H9 (cell line): ENCODE results near the gene DENND1A. TPM values are rescaled to one million over a fixed set of nuclear protein-coding genes. Genes with fewer than 3 reads are reported as not detected.

Experiments used
- DNase-seq: peaks from one replicate; pipeline ENCODE4 v3.0.0-alpha.2; 2017
- H2AFZ ChIP-seq: one replicate; pipeline ENCODE4 v1.6.1; 2013; ENCODE audit warnings: mild to moderate bottlenecking, low read length, control low read depth, moderate library complexity
- H2AK5ac ChIP-seq: 2 replicates; pipeline ENCODE4 v1.6.1; 2013; ENCODE audit warnings: low read length, control low read depth, mixed read lengths; ENCODE audit not compliant: insufficient read length
- H2BK120ac ChIP-seq: one replicate; pipeline ENCODE4 v1.6.1; 2013; ENCODE audit warnings: low read depth, mild to moderate bottlenecking, low read length, control low read depth, inconsistent platforms; ENCODE audit not compliant: poor library complexity, severe bottlenecking
- H2BK12ac ChIP-seq: 2 replicates; pipeline ENCODE4 v1.6.1; 2013; ENCODE audit warnings: low read length, control low read depth, mixed read lengths, low read depth; ENCODE audit not compliant: insufficient read length
- H2BK15ac ChIP-seq: 2 replicates; pipeline ENCODE4 v1.6.1; 2013; ENCODE audit warnings: low read depth, low read length, control low read depth
- H2BK20ac ChIP-seq: one replicate; pipeline ENCODE4 v1.6.1; 2013; ENCODE audit warnings: low read depth, mild to moderate bottlenecking, low read length, control low read depth, inconsistent platforms; ENCODE audit not compliant: poor library complexity, severe bottlenecking
- H2BK5ac ChIP-seq: 2 replicates; pipeline ENCODE4 v1.6.1; 2013; ENCODE audit warnings: low read length, control low read depth, mixed read lengths; ENCODE audit not compliant: insufficient read length
- H3K14ac ChIP-seq: 2 replicates; pipeline ENCODE4 v1.6.1; 2013; ENCODE audit warnings: low read length, control low read depth; ENCODE audit not compliant: insufficient read depth
- H3K18ac ChIP-seq: 2 replicates; pipeline ENCODE4 v1.6.1; 2013; ENCODE audit warnings: low read depth, mild to moderate bottlenecking, mixed read lengths, low read length, control low read depth; ENCODE audit not compliant: insufficient read length
- H3K23ac ChIP-seq: 2 replicates; pipeline ENCODE4 v1.6.1; 2013; ENCODE audit warnings: low read length, control low read depth, mixed read lengths, low read depth; ENCODE audit not compliant: insufficient read length
- H3K23me2 ChIP-seq: 2 replicates; pipeline ENCODE4 v1.6.1; 2013; ENCODE audit warnings: low read depth, mild to moderate bottlenecking, mixed read lengths, low read length, control low read depth; ENCODE audit not compliant: insufficient read length, poor library complexity, severe bottlenecking
- H3K27ac ChIP-seq: 2 replicates; pipeline ENCODE4 v1.5.1; 2013; ENCODE audit warnings: low read length, control low read depth, mixed read lengths, low read depth; ENCODE audit not compliant: insufficient read length
- H3K27me3 ChIP-seq: 2 replicates; pipeline ENCODE4 v1.6.1; 2013; ENCODE audit warnings: low read length, control low read depth, inconsistent platforms; ENCODE audit not compliant: insufficient read depth
- H3K4ac ChIP-seq: 2 replicates; pipeline ENCODE4 v1.6.1; 2013; ENCODE audit warnings: low read depth, mild to moderate bottlenecking, control low read depth, inconsistent platforms, low read length, moderate library complexity
- H3K4me1 ChIP-seq: 2 replicates; pipeline ENCODE4 v1.6.1; 2013; ENCODE audit warnings: low read length, control low read depth, inconsistent platforms; ENCODE audit not compliant: insufficient read depth
- H3K4me2 ChIP-seq: 2 replicates; pipeline ENCODE4 v1.6.1; 2013; ENCODE audit warnings: low read length, control low read depth, mixed read lengths; ENCODE audit not compliant: insufficient read length, insufficient read depth
- H3K56ac ChIP-seq: 2 replicates; pipeline ENCODE4 v1.6.1; 2013; ENCODE audit warnings: low read depth, mild to moderate bottlenecking, mixed read lengths, low read length, control low read depth; ENCODE audit not compliant: insufficient read length
- H3K79me1 ChIP-seq: 2 replicates; pipeline ENCODE4 v1.6.1; 2013; ENCODE audit warnings: low read depth, mild to moderate bottlenecking, moderate library complexity, low read length, control low read depth, inconsistent platforms; ENCODE audit not compliant: insufficient read depth, poor library complexity, severe bottlenecking
- H3K79me2 ChIP-seq: 2 replicates; pipeline ENCODE4 v1.6.1; 2013; ENCODE audit warnings: low read length, control low read depth, inconsistent platforms; ENCODE audit not compliant: insufficient read depth
- H3K9ac ChIP-seq: 2 replicates; pipeline ENCODE4 v1.6.1; 2013; ENCODE audit warnings: low read length, control low read depth, mixed read lengths; ENCODE audit not compliant: insufficient read length; ENCODE audit errors: extremely low read depth
- H3K9me3 ChIP-seq: one replicate; pipeline ENCODE4 v1.6.1; 2013; ENCODE audit warnings: low read depth, low read length, inconsistent platforms; ENCODE audit not compliant: control insufficient read depth
- H3T11ph ChIP-seq: one replicate; pipeline ENCODE4 v1.6.1; 2013; ENCODE audit warnings: mild to moderate bottlenecking, low read length, control low read depth, inconsistent platforms
- H4K20me1 ChIP-seq: one replicate; pipeline ENCODE4 v1.6.1; 2013; ENCODE audit not compliant: control insufficient read depth, insufficient read length, insufficient read depth
- H4K5ac ChIP-seq: 2 replicates; pipeline ENCODE4 v1.6.1; 2013; ENCODE audit warnings: low read depth, mild to moderate bottlenecking, mixed read lengths, low read length, control low read depth; ENCODE audit not compliant: insufficient read length
- H4K8ac ChIP-seq: replicated peaks from 2 replicates; pipeline ENCODE4 v1.6.1; 2013; ENCODE audit warnings: low read length, control low read depth, mixed read lengths, low read depth; ENCODE audit not compliant: insufficient read length
- H4K91ac ChIP-seq: 2 replicates; pipeline ENCODE4 v1.6.1; 2013; ENCODE audit warnings: low read depth, mild to moderate bottlenecking, moderate library complexity, mixed read lengths, low read length, control low read depth; ENCODE audit not compliant: insufficient read length
- H3K27ac Mint-ChIP-seq, 3 experiments: 2 replicates in 2 of 3; 3 replicates in 1 of 3; pipeline ENCODE4 v1.8.0; 2020 to 2021; ENCODE audit warnings: mixed read lengths in 3 of 3, mild to moderate bottlenecking in 1 of 3, moderate library complexity in 1 of 3
- H3K27me3 Mint-ChIP-seq: 2 replicates; pipeline ENCODE4 v1.8.0; 2021; ENCODE audit warnings: low read depth, mild to moderate bottlenecking, moderate library complexity, mixed read lengths
- H3K36me3 Mint-ChIP-seq, 3 experiments: 2 replicates in 2 of 3; 3 replicates in 1 of 3; pipeline ENCODE4 v1.8.0; 2020 to 2021; ENCODE audit warnings: low read depth in 3 of 3, mixed read lengths in 3 of 3; ENCODE audit not compliant: insufficient read depth in 1 of 3
- H3K4me1 Mint-ChIP-seq, 2 experiments: 2 replicates each; pipeline ENCODE4 v1.8.0; 2020; ENCODE audit warnings: mixed read lengths in 2 of 2
- H3K4me3 Mint-ChIP-seq, 2 experiments: 2 replicates in 1 of 2; 3 replicates in 1 of 2; pipeline ENCODE4 v1.8.0; 2020 to 2021; ENCODE audit warnings: mild to moderate bottlenecking in 2 of 2, mixed read lengths in 2 of 2, moderate library complexity in 1 of 2
- H3K9me3 Mint-ChIP-seq, 2 experiments: 2 replicates in 1 of 2; 3 replicates in 1 of 2; pipeline ENCODE4 v1.8.0; 2020; ENCODE audit warnings: mild to moderate bottlenecking in 2 of 2, mixed read lengths in 2 of 2, moderate library complexity in 1 of 2
- CTCF ChIP-seq: fragments of 200-600 bp; sonication (generic); conservative IDR thresholded peaks from 3 replicates; pipeline ENCODE4 v1.8.0; 2021; ENCODE audit warnings: antibody characterized with exemption, mild to moderate bottlenecking
- WGBS: extraction: QIAGEN DNeasy Blood & Tissue Kit; methylation state at CpG from one replicate; pipeline ENCODE4 v1.1.7; 2013; ENCODE audit warnings: missing lambda C conversion rate, low lambda C conversion rate, mixed read lengths; ENCODE audit not compliant: insufficient read length; ENCODE audit errors: extremely low coverage; 5-methylcytosine and 5-hydroxymethylcytosine counted together
- total RNA-seq: library from RNA; stranded (reverse); gene quantifications from 2 replicates; pipeline ENCODE4 v1.2.1, GENCODE V29; 2021

DENND1A gene
- total RNA-seq, 1 experiment from 2014 or later = 20.4 TPM

GRCh38 chr9:123375469-123376132 lies 554.3 kb downstream of the DENND1A start:
- no peaks in the 10 kb centered on the region; the same call in 1 of the 2 replicates for H3K27me3 ChIP-seq
- no peak overlapping the region for H3K27ac Mint-ChIP-seq
- H2BK120ac ChIP-seq = no peak overlapping the region
- no peak overlapping the region; the same call in 1 of the 2 replicates for H3K14ac ChIP-seq
- H3K9me3 Mint-ChIP-seq = no peaks in the 10 kb centered on the region
- H3K4ac ChIP-seq = no peak overlapping the region
- no peak overlapping the region for H2BK12ac ChIP-seq
- no peak overlapping the region for H3K23ac ChIP-seq
- no peak overlapping the region for H2BK20ac ChIP-seq
- no peak overlapping the region for H3K56ac ChIP-seq
- H2BK5ac ChIP-seq = no peak overlapping the region
- H2BK15ac ChIP-seq = no peak overlapping the region
- no peak overlapping the region for H3K18ac ChIP-seq
- peaks cover 0 to 19% (median 2%) of the 10 kb centered on the region in 3 experiments; a peak in 4 of 7 replicates for H3K36me3 Mint-ChIP-seq
- no peak for TF ChIP-seq CTCF
- no peak overlapping the region for H3K27ac ChIP-seq
- H3K23me2 ChIP-seq = no peaks in the 10 kb centered on the region
- no peaks in the 10 kb centered on the region for H3K9me3 ChIP-seq
- peaks cover 18 to 29% of the 10 kb centered on the region in 2 experiments for H3K4me1 Mint-ChIP-seq
- no peak overlapping the region for H3K4me3 Mint-ChIP-seq
- H4K5ac ChIP-seq = no peak overlapping the region
- H4K20me1 ChIP-seq = no peaks in the 10 kb centered on the region
- no CpG with 5 or more reads among the region's 14 CpGs for WGBS
- H4K8ac ChIP-seq = no peak overlapping the region
- H3K79me1 ChIP-seq = no peaks in the 10 kb centered on the region
- H3K27me3 Mint-ChIP-seq = peaks cover 19% of the 10 kb centered on the region
- H3K9ac ChIP-seq = no peak overlapping the region
- no peaks in the 10 kb centered on the region for H3K79me2 ChIP-seq
- H3K4me2 ChIP-seq = no peak overlapping the region
- DNase-seq = no peak
- no peak overlapping the region for H2AK5ac ChIP-seq
- no peak overlapping the region for H2AFZ ChIP-seq
- H4K91ac ChIP-seq = no peak overlapping the region
- no peaks in the 10 kb centered on the region for H3K4me1 ChIP-seq
- H3T11ph ChIP-seq = no peak overlapping the region
